ENCODE data around the gene RAD9A.

The RAD9A gene

GRCh38 chr11:67371189-67371910 is 20.4 kb upstream of the RAD9A start:
- Histone ChIP-seq H3K4me1 (ENCODE audit: control insufficient read depth in 1 of 2, insufficient read depth in 1 of 2, low read depth in 1 of 2, low read length in 1 of 2) (peaks cover 48 to 65% of the 10 kb centered on the region in 2 experiments), H3K27me3 (peaks cover 12% of the 10 kb centered on the region), H3K36me3 (no peaks in the 10 kb centered on the region), H3K4me3 (ENCODE audit: low read depth in 1 of 2, low read length in 1 of 2) (peak overlapping the region; percentile 17 to 76), H3K9me3 (no peaks in the 10 kb centered on the region), H3K27ac (peak overlapping the region; percentile 82)
- peak; percentile 46 for TF ChIP-seq CTCF (IDR thresholded peaks at IDR 0.05)

- Histone ChIP-seq H3K9me3 (no peaks in the 10 kb centered on the region), H3K4me3 (ENCODE audit: low read depth in 1 of 2, low read length in 1 of 2) (peak overlapping the region; percentile 17 to 76), H3K27ac (peak overlapping the region; percentile 82), H3K4me1 (ENCODE audit: control insufficient read depth in 1 of 2, insufficient read depth in 1 of 2, low read depth in 1 of 2, low read length in 1 of 2) (peaks cover 48 to 62% of the 10 kb centered on the region in 2 experiments), H3K27me3 (peaks cover 12% of the 10 kb centered on the region), H3K36me3 (no peaks in the 10 kb centered on the region)
- no peak for TF ChIP-seq CTCF (IDR thresholded peaks at IDR 0.05)
Measured at GRCh38 chr11:67371911-67372320, 19.9 kb upstream of the RAD9A start.

- Histone ChIP-seq H3K4me1 (ENCODE audit: control insufficient read depth in 1 of 2, insufficient read depth in 1 of 2, low read depth in 1 of 2, low read length in 1 of 2) (peaks cover 44 to 57% of the 10 kb centered on the region in 2 experiments), H3K27me3 (peaks cover 12% of the 10 kb centered on the region)
Measured at GRCh38 chr11:67372321-67372992, 19.3 kb upstream of the RAD9A start.

GRCh38 chr11:67372993-67373647 is 18.7 kb upstream of the RAD9A start, which contains the start of gene CLCF1:
Gene CLCF1 (minus strand): TSS chr11:67373598. CDS start chr11:67373539, 59 bp downstream.
- TF ChIP-seq CTCF (IDR thresholded peaks at IDR 0.05): no peak
- Histone ChIP-seq H3K4me3 (ENCODE audit: low read depth in 1 of 2, low read length in 1 of 2) (peak within 1 kb of the TSS; percentile 63 to 76), H3K36me3 (no peaks in the 10 kb centered on the region), H3K4me1 (ENCODE audit: control insufficient read depth in 1 of 2, insufficient read depth in 1 of 2, low read depth in 1 of 2, low read length in 1 of 2) (peaks cover 44 to 55% of the 10 kb centered on the region in 2 experiments), H3K27me3 (peaks cover 12% of the 10 kb centered on the region), H3K9me3 (no peaks in the 10 kb centered on the region), H3K27ac (peak within 1 kb of the TSS; percentile 82)

More at GRCh38 chr11:67372321-67372992, 19.3 kb upstream of the RAD9A start:
- peak overlapping the region; percentile 82 for H3K27ac ChIP-seq
- no peaks in the 10 kb centered on the region for H3K9me3 ChIP-seq
- no peak for TF ChIP-seq CTCF (IDR thresholded peaks at IDR 0.05)
- peak overlapping the region; percentile 63 to 76 for H3K4me3 ChIP-seq (ENCODE audit: low read depth in 1 of 2, low read length in 1 of 2)
- H3K36me3 ChIP-seq: no peaks in the 10 kb centered on the region

GRCh38 chr11:67373648-67374570 is 17.9 kb upstream of the RAD9A start:
- peak; percentile 77 for TF ChIP-seq CTCF (IDR thresholded peaks at IDR 0.05)
- Histone ChIP-seq H3K36me3 (no peaks in the 10 kb centered on the region), H3K27me3 (peaks cover 12% of the 10 kb centered on the region), H3K4me1 (ENCODE audit: control insufficient read depth in 1 of 2, insufficient read depth in 1 of 2, low read depth in 1 of 2, low read length in 1 of 2) (peaks cover 46 to 60% of the 10 kb centered on the region in 2 experiments), H3K4me3 (ENCODE audit: low read depth in 1 of 2, low read length in 1 of 2) (peak overlapping the region; percentile 63 to 76), H3K9me3 (no peaks in the 10 kb centered on the region), H3K27ac (peak overlapping the region; percentile 82)

Measured in neutrophil (primary cell).